Smooth muscle cell (in vitro differentiated cells): ENCODE data around the gene PTPRN2. TPM values are rescaled to one million over a fixed set of nuclear protein-coding genes. Genes with fewer than 3 reads are reported as not detected.
"Not testable (repeated sequence)": the region's sequence is repeated elsewhere in the genome, so short reads cannot be mapped to it uniquely, and the experiment has no call there.

Source experiments
- DNase-seq: peaks from one replicate; lab custom pipeline; 2025; ENCODE audit not compliant: unreplicated experiment; lab: John Stamatoyannopoulos, UW
- H2AFZ ChIP-seq: fragments of 200-600 bp; sonication (generic); 2 replicates; pipeline ENCODE4 v1.6.0; 2016; ENCODE audit warnings: antibody characterized with exemption, low read depth, mild to moderate bottlenecking
- H3F3A ChIP-seq: fragments of 200-600 bp; sonication (generic); 2 replicates; pipeline ENCODE4 v1.6.0; 2017; ENCODE audit warnings: antibody characterized with exemption, low read depth
- H3K27ac ChIP-seq: fragments of 200-600 bp; sonication (generic); 2 replicates; pipeline ENCODE4 v1.5.1; 2016; ENCODE audit warnings: low read depth, mild to moderate bottlenecking
- H3K27me3 ChIP-seq: fragments of 200-600 bp; sonication (generic); 2 replicates; pipeline ENCODE4 v1.6.1; 2016; ENCODE audit warnings: low read depth, mild to moderate bottlenecking
- H3K36me3 ChIP-seq: fragments of 200-600 bp; sonication (generic); 2 replicates; pipeline ENCODE4 v1.5.1; 2016; ENCODE audit warnings: low read depth
- H3K4me1 ChIP-seq: fragments of 200-600 bp; sonication (generic); 2 replicates; pipeline ENCODE4 v1.5.1; 2016; ENCODE audit warnings: low read depth
- H3K4me2 ChIP-seq: fragments of 200-600 bp; sonication (generic); 2 replicates; pipeline ENCODE4 v1.6.0; 2016; ENCODE audit warnings: mild to moderate bottlenecking
- H3K4me3 ChIP-seq: fragments of 200-600 bp; sonication (generic); 2 replicates; pipeline ENCODE4 v1.5.1; 2016; ENCODE audit warnings: mild to moderate bottlenecking
- H3K79me2 ChIP-seq: fragments of 200-600 bp; sonication (generic); 2 replicates; pipeline ENCODE4 v1.6.0; 2016; ENCODE audit warnings: low read depth, mild to moderate bottlenecking
- H3K9ac ChIP-seq: fragments of 200-600 bp; sonication (generic); 2 replicates; pipeline ENCODE4 v1.6.0; 2016; ENCODE audit warnings: low read depth
- H3K9me3 ChIP-seq: fragments of 200-600 bp; sonication (generic); replicated peaks from 2 replicates; pipeline ENCODE4 v1.5.1; 2016; ENCODE audit warnings: low read depth
- H4K20me1 ChIP-seq: fragments of 200-600 bp; sonication (generic); 2 replicates; pipeline ENCODE4 v1.6.0; 2016; ENCODE audit warnings: low read depth
- WGBS: methylation state at CpG from one replicate; pipeline ENCODE4 v1.1.7; 2016; ENCODE audit warnings: low lambda C conversion rate; 5-methylcytosine and 5-hydroxymethylcytosine counted together
- polyA plus RNA-seq: library from polyadenylated mRNA; unstranded; fragments of >200 nt; fragmentation: Nextera tagmentation; extraction: Ambion mirVana; gene quantifications from 2 replicates; pipeline ENCODE4 v1.2.1, GENCODE V29; 2016
- total RNA-seq: library from RNA; depleted of rRNA; stranded (reverse); fragments of >200 nt; gene quantifications from 2 replicates; pipeline ENCODE4 v1.2.3, GENCODE V29; 2014
- TF ChIP-seq, protein P1 (sequence below): fragments of 200-600 bp; sonication (generic); IDR thresholded peaks from 2 replicates; pipeline ENCODE4 v1.5.1; 2017; ENCODE audit warnings: borderline replicate concordance, mild to moderate bottlenecking, antibody characterized with exemption; ENCODE audit not compliant: insufficient read depth, poor library complexity, severe bottlenecking

PTPRN2 gene
- total and polyA plus RNA-seq, 2 experiments from 2014 or later: 0.09 to 0.87 TPM

DNA sequence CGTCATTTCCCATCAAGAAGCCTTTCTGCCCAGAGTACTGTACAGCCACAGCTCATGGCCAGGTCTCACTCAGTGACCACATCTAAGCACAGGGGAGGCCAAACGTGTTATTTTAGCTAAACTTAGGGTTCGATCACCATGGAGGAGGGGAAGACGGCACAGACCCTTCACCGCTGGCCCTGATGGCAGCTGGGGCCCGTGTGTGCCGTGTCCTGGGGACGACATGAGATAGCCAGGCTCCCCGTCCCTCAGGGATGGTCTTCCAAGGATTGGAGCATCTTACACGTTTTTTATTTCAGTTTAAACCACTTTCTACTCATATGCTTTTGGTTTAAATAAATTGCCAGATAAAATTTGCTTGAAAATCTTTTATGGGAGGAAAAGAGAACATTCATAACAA, 737.9 kb downstream of the PTPRN2 start:
- no peaks in the 10 kb centered on the region for H3F3A ChIP-seq
- H3K9ac ChIP-seq: no peak overlapping the region
- TF ChIP-seq, protein P1, sequence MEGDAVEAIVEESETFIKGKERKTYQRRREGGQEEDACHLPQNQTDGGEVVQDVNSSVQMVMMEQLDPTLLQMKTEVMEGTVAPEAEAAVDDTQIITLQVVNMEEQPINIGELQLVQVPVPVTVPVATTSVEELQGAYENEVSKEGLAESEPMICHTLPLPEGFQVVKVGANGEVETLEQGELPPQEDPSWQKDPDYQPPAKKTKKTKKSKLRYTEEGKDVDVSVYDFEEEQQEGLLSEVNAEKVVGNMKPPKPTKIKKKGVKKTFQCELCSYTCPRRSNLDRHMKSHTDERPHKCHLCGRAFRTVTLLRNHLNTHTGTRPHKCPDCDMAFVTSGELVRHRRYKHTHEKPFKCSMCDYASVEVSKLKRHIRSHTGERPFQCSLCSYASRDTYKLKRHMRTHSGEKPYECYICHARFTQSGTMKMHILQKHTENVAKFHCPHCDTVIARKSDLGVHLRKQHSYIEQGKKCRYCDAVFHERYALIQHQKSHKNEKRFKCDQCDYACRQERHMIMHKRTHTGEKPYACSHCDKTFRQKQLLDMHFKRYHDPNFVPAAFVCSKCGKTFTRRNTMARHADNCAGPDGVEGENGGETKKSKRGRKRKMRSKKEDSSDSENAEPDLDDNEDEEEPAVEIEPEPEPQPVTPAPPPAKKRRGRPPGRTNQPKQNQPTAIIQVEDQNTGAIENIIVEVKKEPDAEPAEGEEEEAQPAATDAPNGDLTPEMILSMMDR: no peak
- H3K36me3 ChIP-seq: no peaks in the 10 kb centered on the region
- H3K4me2 ChIP-seq: no peak overlapping the region
- H4K20me1 ChIP-seq: no peaks in the 10 kb centered on the region
- H3K27ac ChIP-seq: no peak overlapping the region
- no peak for DNase-seq
- no peak overlapping the region for H2AFZ ChIP-seq
- H3K4me1 ChIP-seq: peaks cover 13% of the 10 kb centered on the region
- no peaks in the 10 kb centered on the region for H3K9me3 ChIP-seq
- H3K27me3 ChIP-seq: no peaks in the 10 kb centered on the region
- no peak overlapping the region for H3K4me3 ChIP-seq
- H3K79me2 ChIP-seq: no peaks in the 10 kb centered on the region
- WGBS: 91% methylated on average over 10 of the region's 10 CpGs

DNA sequence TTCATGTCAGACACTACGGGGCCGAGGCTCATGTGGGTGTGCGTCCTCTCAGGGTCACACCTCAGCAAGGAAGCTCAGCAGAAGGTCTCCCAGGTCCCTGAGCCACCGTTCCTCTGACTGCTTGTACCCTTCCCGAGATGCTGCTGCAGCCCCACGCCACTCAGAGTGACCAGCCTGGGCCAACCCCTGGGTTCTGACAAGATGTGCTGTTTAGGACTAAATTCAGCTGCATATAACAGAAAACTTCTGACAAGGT, 738.4 kb downstream of the PTPRN2 start:
- no peaks in the 10 kb centered on the region for H3K36me3 ChIP-seq
- H3F3A ChIP-seq: no peaks in the 10 kb centered on the region
- no peak overlapping the region for H3K4me2 ChIP-seq
- H3K4me1 ChIP-seq: peaks cover 13% of the 10 kb centered on the region
- WGBS: 91% methylated on average over 6 of the region's 6 CpGs
- H3K9me3 ChIP-seq: no peaks in the 10 kb centered on the region
- DNase-seq: no peak
- H3K27me3 ChIP-seq: no peaks in the 10 kb centered on the region
- H2AFZ ChIP-seq: no peak overlapping the region
- TF ChIP-seq, protein P1: no peak
- H3K9ac ChIP-seq: no peak overlapping the region
- H3K79me2 ChIP-seq: no peaks in the 10 kb centered on the region
- H3K4me3 ChIP-seq: no peak overlapping the region
- H4K20me1 ChIP-seq: no peaks in the 10 kb centered on the region
- H3K27ac ChIP-seq: no peak overlapping the region

DNA sequence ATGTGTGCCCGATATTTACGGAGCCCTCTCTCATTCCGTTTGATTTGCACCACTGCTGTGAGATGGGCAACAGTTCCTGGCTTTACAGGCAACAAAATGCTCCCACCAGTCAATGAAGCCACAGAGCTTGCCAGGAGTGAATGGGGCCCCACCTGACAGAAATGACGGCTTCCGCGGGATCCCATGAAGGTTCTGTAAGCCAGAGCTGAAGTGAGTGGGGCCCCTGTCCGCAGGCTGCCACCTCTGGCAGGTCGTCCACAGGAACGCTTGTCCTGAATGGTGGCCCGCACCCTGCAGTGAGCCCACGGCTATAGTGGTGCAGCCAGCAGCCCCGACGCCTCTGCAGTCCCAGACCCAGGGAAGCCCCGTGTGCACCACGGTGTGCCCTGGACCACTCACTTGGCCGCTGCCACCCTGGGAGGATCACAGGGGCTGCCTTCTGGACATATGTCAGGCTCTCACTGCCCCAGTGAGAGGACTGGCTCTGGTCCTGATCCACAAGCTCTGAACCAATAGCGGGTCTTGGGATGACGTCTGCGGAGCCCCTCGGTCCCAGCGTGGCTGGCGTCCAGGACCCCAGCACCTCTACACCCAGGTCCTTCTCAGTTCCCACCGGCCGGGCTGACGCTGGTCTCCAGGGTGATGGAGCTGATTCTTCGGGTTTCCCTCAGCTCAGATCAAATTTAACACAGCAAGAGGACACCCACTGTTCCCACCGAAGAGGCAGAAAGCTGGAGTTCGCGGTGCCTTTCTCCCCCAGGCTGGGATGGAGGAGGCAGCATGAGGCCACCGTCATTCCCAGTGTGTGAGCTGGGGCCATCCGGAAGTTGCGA, 738.9 kb downstream of the PTPRN2 start:
- no peak for DNase-seq
- no peak overlapping the region for H2AFZ ChIP-seq
- H3K36me3 ChIP-seq: no peaks in the 10 kb centered on the region
- no peaks in the 10 kb centered on the region for H3K9me3 ChIP-seq
- H3K27ac ChIP-seq: no peak overlapping the region
- WGBS: 88% methylated on average over 32 of the region's 32 CpGs
- no peak overlapping the region for H3K9ac ChIP-seq
- no peaks in the 10 kb centered on the region for H3K27me3 ChIP-seq
- H3K79me2 ChIP-seq: no peaks in the 10 kb centered on the region
- H4K20me1 ChIP-seq: no peaks in the 10 kb centered on the region
- H3K4me1 ChIP-seq: peaks cover 13% of the 10 kb centered on the region
- TF ChIP-seq, protein P1: no peak
- H3K4me2 ChIP-seq: no peak overlapping the region
- H3K4me3 ChIP-seq: no peak overlapping the region
- H3F3A ChIP-seq: no peaks in the 10 kb centered on the region

DNA sequence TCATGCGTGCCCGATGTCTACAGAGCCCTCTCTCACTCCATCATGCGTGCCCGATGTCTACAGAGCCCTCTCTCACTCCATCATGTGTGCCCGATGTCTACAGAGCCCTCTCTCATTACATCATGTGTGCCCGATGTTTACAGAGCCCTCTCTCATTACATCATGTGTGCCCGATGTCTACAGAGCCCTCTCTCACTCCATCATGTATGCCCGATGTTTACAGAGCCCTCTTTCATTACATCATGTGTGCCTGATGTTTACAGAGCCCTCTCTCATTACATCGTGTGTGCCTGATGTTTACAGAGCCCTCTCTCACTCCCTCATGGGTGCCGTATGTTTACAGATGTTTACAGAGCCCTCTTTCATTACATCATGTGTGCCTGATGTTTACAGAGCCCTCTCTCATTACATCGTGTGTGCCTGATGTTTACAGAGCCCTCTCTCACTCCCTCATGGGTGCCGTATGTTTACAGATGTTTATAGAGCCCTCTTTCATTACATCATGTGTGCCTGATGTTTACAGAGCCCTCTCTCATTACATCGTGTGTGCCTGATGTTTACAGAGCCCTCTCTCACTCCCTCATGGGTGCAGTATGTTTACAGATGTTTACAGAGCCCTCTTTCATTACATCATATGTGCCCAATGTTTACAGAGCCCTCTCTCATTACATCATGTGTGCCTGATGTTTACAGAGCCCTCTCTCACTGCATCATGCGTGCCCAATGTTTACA, 739.7 kb downstream of the PTPRN2 start:
- H3K79me2 ChIP-seq, H3K4me3 ChIP-seq, H3F3A ChIP-seq, H3K9me3 ChIP-seq, H3K4me2 ChIP-seq, H3K27ac ChIP-seq, H2AFZ ChIP-seq, H3K27me3 ChIP-seq, H4K20me1 ChIP-seq, H3K9ac ChIP-seq, H3K36me3 ChIP-seq, DNase-seq: not testable (repeated sequence)
- 85% methylated on average over 14 of the region's 14 CpGs for WGBS
- peaks cover 13% of the 10 kb centered on the region for H3K4me1 ChIP-seq

DNA sequence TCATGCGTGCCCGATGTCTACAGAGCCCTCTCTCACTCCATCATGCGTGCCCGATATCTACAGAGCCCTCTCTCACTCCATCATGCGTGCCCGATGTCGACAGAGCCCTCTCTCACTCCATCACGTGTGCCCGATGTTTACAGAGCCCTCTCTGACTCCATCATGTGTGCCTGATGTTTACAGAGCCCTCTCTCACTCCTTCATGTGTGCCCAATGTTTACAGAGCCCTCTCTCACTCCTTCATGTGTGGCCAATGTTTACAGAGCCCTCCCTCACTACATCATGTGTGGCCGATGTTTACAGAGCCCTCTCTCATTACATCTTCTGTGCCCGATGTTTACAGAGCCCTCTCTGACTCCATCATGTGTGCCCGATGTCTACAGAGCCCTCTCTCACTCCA, 740.9 kb downstream of the PTPRN2 start:
- H3K9ac ChIP-seq, H3K9me3 ChIP-seq, H3K27me3 ChIP-seq, H4K20me1 ChIP-seq, H3K36me3 ChIP-seq, H2AFZ ChIP-seq, H3K4me3 ChIP-seq, H3K4me2 ChIP-seq, H3K79me2 ChIP-seq, DNase-seq, H3F3A ChIP-seq, H3K27ac ChIP-seq: not testable (repeated sequence)
- peaks cover 16% of the 10 kb centered on the region for H3K4me1 ChIP-seq
- WGBS: 77% methylated on average over 12 of the region's 12 CpGs
